HUES6 (cell line): Measurements from ENCODE around the gene CENPX.

Experiments
- H3K27ac ChIP-seq: 2 replicates; pipeline ENCODE4 v1.7.0; 2013; ENCODE audit warnings: low read depth, mild to moderate bottlenecking, low read length, inconsistent platforms
- H3K27me3 ChIP-seq: 2 replicates; pipeline ENCODE4 v1.6.1; 2013; ENCODE audit warnings: low read length; ENCODE audit not compliant: control insufficient read depth, insufficient read depth
- H3K36me3 ChIP-seq: 2 replicates; pipeline ENCODE4 v1.6.1; 2013; ENCODE audit warnings: low read length; ENCODE audit not compliant: control insufficient read depth, insufficient read depth
- H3K4me1 ChIP-seq: 2 replicates; pipeline ENCODE4 v1.6.1; 2013; ENCODE audit warnings: low read length; ENCODE audit not compliant: control insufficient read depth, insufficient read depth
- H3K4me3 ChIP-seq: 2 replicates; pipeline ENCODE4 v1.5.1; 2013; ENCODE audit warnings: low read depth, low read length
- H3K9ac ChIP-seq: one replicate; pipeline ENCODE4 v1.6.1; 2013; ENCODE audit warnings: mild to moderate bottlenecking, low read length
- H3K9me3 ChIP-seq: 2 replicates; pipeline ENCODE4 v1.6.1; 2013; ENCODE audit warnings: low read depth, low read length; ENCODE audit not compliant: control insufficient read depth, insufficient read depth

The CENPX gene

DNA sequence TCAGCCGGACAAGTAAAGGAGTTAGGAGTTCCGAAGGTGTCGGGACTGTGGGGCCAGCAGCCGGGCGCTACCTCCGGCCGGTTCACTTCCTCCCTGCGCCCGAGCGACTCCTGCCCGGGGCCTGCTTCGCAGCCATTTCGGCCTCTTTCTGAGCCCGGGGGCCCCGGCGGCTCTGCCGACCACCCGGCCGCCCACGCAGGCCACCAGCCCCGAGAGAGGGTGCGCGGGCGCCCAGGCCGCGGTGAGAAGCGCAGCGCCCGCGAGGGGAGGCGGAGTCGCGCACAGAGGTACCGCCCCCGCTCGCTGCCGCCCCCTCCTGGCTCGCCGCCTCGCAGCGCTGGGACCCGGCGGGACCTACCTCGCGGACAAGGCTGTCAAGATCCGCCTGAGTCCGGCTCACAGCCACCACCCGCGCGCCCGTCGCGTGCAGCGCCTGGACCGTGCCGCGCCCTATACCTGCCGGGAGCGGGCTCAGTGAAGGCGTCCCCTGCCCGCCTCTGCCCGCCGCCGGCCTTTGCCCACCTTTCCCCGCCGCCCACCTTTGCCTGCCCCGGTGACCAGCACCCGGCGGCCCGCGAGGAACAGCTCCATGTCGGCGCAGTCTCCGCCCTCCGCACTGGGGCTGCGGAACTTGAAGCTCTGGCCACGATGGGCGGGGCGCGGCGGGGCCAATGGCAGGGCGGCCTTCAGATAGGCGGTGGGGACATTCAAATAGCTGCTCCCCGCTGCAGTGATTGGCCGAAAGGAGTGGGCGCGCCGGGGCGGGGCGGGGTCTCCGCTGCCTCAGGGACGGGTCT is 14.6 kb upstream of the CENPX start, which contains the start of gene DCXR:
Gene DCXR (minus strand): TSS at position 606 of the 797 bp plus-strand sequence. CDS start 15 bp downstream, at position 591.
- Histone ChIP-seq H3K4me1 (peaks cover 19% of the 10 kb centered on the region), H3K4me3 (peak within 1 kb of the TSS; percentile 66), H3K36me3 (peaks cover 7% of the 10 kb centered on the region; the same call in 1 of the 2 replicates), H3K9ac (peak within 1 kb of the TSS; percentile 46), H3K27ac (no peak within 1 kb of the TSS), H3K27me3 (no peaks in the 10 kb centered on the region), H3K9me3 (no peaks in the 10 kb centered on the region)

GRCh38 chr17:82036634-82037091 is 14.0 kb upstream of the CENPX start:
- Histone ChIP-seq H3K27ac (no peak overlapping the region), H3K36me3 (peaks cover 7% of the 10 kb centered on the region; the same call in 1 of the 2 replicates), H3K9me3 (no peaks in the 10 kb centered on the region), H3K9ac (peak overlapping the region; percentile 46), H3K4me3 (peak overlapping the region; percentile 66), H3K4me1 (peaks cover 22% of the 10 kb centered on the region), H3K27me3 (no peaks in the 10 kb centered on the region)

- H3K4me1 ChIP-seq, result peaks cover 22% of the 10 kb centered on the region
- H3K9me3 ChIP-seq, result no peaks in the 10 kb centered on the region
- H3K27ac ChIP-seq, result no peak overlapping the region
- H3K4me3 ChIP-seq, result peak overlapping the region; percentile 66
- peaks cover 7% of the 10 kb centered on the region; the same call in 1 of the 2 replicates for H3K36me3 ChIP-seq
- no peaks in the 10 kb centered on the region for H3K27me3 ChIP-seq
- H3K9ac ChIP-seq, result no peak overlapping the region
Measured at GRCh38 chr17:82035956-82036633, 13.4 kb upstream of the CENPX start.

GRCh38 chr17:82035488-82035887 is 12.8 kb upstream of the CENPX start:
- Histone ChIP-seq H3K27ac (no peak overlapping the region), H3K4me3 (no peak overlapping the region), H3K9me3 (no peaks in the 10 kb centered on the region), H3K9ac (no peak overlapping the region), H3K4me1 (peaks cover 22% of the 10 kb centered on the region), H3K36me3 (peaks cover 7% of the 10 kb centered on the region; the same call in 1 of the 2 replicates), H3K27me3 (no peaks in the 10 kb centered on the region)

GRCh38 chr17:82034371-82035011 is 11.8 kb upstream of the CENPX start:
- H3K27me3 ChIP-seq, result no peaks in the 10 kb centered on the region
- H3K9ac ChIP-seq, result no peak overlapping the region
- no peak overlapping the region for H3K4me3 ChIP-seq
- H3K27ac ChIP-seq, result no peak overlapping the region
- H3K9me3 ChIP-seq, result no peaks in the 10 kb centered on the region
- peaks cover 8% of the 10 kb centered on the region for H3K36me3 ChIP-seq
- H3K4me1 ChIP-seq, result peaks cover 22% of the 10 kb centered on the region

- H3K9ac ChIP-seq, result no peak overlapping the region
Measured at GRCh38 chr17:82033359-82034085, 10.8 kb upstream of the CENPX start.

DNA sequence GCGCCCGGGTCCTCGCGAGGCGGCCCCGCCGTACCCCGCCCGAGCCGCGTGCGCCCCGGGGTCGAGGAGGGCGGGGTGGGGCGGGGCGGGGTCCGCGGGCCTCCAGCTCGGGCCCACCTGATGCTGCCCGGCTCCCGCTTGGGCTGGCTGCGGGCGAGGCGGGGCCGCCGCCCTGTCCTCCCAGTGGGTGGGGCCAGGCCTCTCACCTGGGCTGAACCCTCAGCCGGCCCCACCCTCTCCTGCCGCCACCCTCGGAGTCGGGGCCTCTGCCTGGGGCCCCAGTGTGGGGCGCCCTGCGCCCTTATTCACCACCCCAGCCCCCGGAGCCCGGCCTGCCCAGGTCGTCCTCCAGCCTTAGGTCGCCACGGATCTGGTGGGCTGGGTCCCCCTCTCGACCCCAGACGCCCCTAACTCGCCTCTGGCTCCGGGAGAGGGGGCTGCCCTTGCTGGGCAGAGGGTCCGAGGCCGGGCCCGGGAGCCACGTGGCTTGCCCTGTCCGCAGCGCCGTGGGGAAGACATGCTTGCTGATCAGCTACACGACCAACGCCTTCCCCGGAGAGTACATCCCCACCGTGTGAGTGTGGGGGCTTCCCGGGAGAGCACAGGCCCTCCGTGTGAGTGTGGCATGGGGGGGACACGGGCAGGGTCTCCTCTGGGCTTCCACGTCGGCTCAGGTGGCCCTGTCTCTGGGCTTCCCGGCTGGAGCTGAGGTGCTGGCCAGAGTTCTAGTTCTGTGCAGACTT is 9.4 kb upstream of the CENPX start:
- H3K36me3 ChIP-seq, result peaks cover 31% of the 10 kb centered on the region
- peak overlapping the region; percentile 79 for H3K4me3 ChIP-seq
- H3K9ac ChIP-seq, result peak overlapping the region; percentile 65
- H3K4me1 ChIP-seq, result peaks cover 18% of the 10 kb centered on the region
- no peaks in the 10 kb centered on the region for H3K9me3 ChIP-seq
- H3K27me3 ChIP-seq, result no peaks in the 10 kb centered on the region
- no peak overlapping the region for H3K27ac ChIP-seq

More at GRCh38 chr17:82033359-82034085, 10.8 kb upstream of the CENPX start:
- Histone ChIP-seq H3K27ac (no peak overlapping the region), H3K9me3 (no peaks in the 10 kb centered on the region), H3K4me1 (peaks cover 22% of the 10 kb centered on the region), H3K36me3 (peaks cover 18% of the 10 kb centered on the region), H3K4me3 (no peak overlapping the region), H3K27me3 (no peaks in the 10 kb centered on the region)

DNA sequence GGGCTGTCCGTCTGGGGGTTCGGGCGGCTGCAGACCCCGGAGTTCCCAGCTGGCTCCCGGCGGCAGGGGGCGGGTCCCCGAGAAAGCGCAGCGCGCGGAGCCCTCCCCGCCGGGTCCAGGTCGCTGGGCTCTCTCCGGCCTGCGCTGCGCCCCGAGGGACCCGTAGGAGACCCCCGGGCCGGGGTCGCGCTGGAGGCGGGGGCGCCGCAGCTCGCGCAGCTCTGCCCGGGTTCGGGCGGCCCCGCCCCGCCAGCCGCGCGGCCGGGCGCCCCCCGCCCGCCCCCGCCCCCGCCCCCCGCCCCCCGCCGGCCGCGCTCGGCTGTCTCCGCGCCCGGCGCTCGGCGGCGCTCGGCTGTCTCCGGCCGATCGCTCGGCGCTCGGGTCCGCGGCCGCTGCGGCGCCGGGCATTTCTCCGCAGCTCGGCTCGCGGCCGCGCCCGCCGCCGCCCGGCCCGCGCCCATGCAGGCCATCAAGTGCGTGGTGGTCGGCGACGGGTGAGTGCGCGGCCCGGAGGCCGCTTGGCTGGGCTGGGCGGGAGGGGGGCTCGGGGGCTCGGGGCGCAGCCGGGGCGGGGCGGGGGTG is 8.7 kb upstream of the CENPX start, which contains the start of gene RAC3:
Gene RAC3 (plus strand): TSS at position 376 of the 582 bp plus-strand sequence. CDS start 84 bp downstream, at position 460.
- peak within 1 kb of the TSS; percentile 65 for H3K9ac ChIP-seq
- no peak within 1 kb of the TSS for H3K27ac ChIP-seq
- peak within 1 kb of the TSS; percentile 80 for H3K4me3 ChIP-seq
- no peaks in the 10 kb centered on the region for H3K9me3 ChIP-seq
- peaks cover 34% of the 10 kb centered on the region for H3K36me3 ChIP-seq
- H3K4me1 ChIP-seq, result peaks cover 15% of the 10 kb centered on the region
- H3K27me3 ChIP-seq, result no peaks in the 10 kb centered on the region

DNA sequence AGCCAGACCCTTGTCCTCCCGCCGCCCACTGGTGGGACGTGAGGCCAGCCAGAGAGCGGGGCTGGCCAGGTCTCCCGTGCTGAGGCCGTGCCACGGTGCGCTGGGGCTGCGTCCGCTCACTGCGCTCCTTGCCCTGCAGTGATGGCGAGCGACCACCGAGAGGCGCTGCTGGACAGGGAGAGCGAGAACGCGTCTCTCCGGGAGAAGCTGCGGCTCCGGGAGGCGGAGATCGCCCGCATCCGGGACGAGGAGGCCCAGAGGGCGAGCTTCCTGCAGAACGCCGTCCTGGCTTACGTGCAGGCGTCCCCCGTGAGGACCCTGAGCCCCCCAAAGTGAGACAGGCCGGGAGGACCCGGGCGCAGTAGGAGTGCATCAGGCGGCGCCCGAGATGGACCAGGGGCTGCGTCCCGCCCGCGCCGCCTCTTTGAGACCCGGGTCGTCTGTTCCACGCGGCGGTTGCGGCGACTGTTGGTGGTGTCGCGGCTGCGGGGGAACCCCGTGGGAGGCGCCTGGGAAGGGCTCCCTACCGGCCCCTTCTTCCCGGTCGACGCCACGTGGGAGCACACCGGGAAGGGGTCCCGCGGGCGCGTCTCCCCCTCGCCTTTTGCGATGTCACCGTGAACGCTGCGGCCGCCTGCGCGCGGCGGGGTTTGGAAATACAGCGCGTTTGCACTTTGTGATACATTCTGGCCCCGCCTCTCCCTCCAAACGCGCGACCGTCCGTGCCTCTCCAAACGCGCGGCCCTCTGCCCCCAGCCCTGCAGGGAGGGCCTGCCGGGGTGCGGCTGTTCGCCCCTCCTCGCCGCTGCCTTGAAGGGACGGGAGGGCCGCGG is 8.0 kb upstream of the CENPX start:
- H3K9me3 ChIP-seq, result no peaks in the 10 kb centered on the region
- no peaks in the 10 kb centered on the region for H3K27me3 ChIP-seq
- peak overlapping the region; percentile 80 for H3K4me3 ChIP-seq
- H3K9ac ChIP-seq, result peak overlapping the region; percentile 48
- H3K4me1 ChIP-seq, result peaks cover 15% of the 10 kb centered on the region
- H3K36me3 ChIP-seq, result peaks cover 34% of the 10 kb centered on the region
- no peak overlapping the region for H3K27ac ChIP-seq
